GM19463 (cell line): ENCODE data around the gene FNBP1L.

ENCODE experiments used
- ATAC-seq: cut with Tn5 transposase; IDR thresholded peaks from one replicate; pipeline ENCODE4 v1.9.1; 2021; ENCODE audit warnings: mild to moderate bottlenecking, moderate library complexity; ENCODE audit not compliant: unreplicated experiment

FNBP1L gene

DNA sequence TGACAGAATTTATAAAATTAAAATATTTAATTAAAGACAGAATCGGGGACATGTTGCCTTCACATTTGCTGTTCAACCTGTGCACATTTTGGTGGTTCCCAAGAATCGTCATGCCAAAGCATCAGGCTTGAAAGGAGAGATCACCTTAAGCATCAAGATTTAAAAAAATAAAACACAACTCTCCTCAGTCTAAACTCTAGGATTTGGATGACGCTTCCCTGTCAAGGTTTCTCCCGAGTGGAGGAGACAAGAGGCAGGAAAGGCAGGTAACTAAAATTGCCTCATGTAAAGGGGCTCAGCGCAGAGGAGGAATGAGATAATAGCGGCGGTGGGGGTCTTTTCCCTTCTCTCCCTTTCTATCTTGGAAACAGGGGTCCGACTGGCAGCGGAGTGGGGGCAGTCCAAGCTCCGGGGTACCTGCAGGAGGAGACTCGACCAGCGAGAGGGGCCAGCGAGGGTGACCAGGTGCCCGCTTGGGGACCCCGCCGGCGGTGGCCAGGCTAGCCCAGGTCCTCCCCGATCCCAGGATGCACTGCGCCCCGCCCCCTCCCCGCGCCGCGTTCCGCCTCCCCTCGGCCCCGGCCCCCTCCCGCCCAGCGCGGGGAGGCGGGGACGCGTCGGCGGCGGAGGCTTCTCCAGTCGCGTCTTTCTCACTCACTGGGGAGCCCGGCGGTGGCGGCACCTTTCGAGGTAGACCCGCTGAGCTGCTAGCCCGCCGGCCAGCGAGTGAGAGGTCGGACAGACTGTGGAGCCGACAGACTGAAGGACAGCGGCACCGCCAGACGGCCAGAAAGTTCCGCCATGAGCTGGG is at the start of gene FNBP1L:
Gene FNBP1L (plus strand): TSS at position 638 of the 811 bp plus-strand sequence. CDS start 164 bp downstream, at position 802.
- ATAC-seq, result no peak

DNA sequence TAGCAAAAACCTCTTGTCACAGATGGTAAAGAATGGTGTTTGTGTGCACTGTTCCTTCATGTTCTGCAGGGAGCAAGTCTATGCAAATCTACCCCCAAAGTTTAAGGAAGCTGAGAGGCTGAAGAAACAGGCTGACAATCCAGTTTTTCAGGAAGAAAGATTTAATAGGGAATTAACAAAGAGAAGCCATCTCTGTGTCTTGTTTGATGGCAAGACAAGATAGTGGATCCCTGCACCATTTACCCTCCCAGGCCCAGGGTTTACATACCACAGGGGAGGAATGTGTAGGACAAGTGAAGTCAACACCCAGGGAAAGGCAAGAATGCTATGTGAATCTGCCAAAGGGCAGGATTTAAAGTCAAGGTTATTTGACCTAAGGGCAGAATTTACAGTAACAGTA is 48.1 kb upstream of the FNBP1L start:
- no peak for ATAC-seq

DNA sequence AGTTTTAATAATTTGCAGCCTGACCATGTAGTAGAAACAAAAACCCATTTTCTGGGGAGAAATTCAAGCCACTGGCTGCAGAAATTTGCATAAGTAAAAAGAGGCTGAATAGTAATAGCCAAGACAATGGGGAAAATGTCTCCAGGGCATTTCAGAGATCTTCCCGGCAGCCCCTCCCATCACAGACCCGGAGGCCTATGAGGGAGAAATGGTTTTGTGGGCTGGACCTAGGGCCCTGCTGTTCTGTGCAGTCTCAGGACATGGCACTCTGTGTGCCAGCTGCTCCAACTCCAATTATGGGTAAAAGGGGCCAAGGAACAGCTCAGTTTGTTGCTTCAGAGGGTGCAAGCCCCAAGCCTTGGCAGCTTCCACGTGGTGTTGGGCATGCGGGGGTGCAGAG is 39.7 kb upstream of the FNBP1L start:
- no peak for ATAC-seq

DNA sequence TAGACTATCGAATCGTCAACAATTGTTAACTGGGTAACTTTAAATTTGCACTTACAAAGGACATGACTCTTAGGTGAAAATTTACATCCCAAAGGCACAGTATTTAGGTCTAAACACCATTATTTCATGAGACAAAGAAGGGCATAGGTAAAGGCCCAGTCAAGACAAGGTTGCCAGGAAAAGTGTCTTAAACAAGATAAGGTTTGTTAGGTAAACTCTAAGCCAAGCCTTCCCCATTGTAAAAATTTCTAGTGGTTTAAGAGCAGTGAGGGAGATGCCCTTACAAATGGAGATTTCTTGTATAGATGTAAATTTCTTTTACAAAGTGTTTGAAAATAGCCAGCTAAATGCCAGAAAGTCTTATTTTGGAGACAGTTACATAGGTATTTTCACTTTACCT is 36.9 kb upstream of the FNBP1L start:
- no peak for ATAC-seq

DNA sequence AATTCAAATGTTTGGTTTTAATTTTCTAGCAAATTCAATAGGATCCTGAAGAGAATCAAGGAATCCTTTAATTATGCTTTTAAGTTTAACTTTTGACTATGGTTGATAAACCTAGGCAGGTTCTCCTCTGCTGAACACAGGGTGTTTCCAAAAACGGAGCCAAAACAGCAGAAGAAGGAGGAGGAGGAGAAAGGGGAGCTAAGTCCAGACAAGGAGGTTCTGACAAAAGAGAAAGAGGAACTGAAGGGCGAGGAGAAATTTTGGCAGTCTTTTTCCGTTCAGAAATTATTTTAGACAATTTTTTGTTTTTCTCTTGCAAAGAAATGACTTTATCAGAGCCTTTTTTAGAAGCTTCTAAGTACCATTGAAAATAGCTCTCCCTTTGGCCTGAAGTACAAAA is 33.2 kb upstream of the FNBP1L start:
- ATAC-seq, result no peak

DNA sequence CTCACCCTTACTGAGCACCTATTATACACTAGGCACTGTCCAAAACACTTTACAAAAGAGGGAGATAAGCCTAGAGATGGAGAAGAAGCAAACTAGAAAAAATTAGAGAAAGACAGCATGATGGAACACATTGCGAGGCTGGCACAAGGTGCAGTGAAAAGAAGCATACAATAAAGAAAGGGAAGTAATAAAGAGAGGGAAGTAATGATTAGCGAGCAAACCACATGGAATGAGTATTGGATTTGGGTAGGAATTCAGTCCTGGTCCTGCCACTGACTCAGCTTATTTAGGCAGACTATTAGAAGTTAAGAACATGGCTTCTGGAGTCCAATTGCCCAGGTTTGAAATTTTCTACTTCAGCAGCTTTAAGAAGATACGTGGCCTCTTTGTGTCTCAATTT is 32.6 kb upstream of the FNBP1L start:
- no peak for ATAC-seq

DNA sequence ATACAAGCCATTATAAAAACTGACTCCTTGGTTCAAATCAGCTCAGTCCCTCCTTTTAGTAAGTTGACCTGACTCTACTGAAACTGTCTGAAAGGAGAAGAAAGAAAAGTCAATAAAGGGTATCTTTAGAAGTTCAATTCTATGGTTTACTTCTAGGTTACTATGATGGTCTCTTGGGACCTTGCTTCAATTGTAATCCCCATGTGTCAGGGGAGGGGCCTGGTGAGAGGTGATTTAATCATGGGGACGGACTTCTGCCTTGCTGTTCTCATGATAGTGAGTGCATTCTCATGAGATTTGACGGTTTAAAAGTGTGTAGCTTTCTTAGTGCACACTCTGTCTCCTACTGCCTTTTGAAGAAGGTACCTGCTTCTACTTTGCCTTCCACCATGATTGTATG is 31.7 kb upstream of the FNBP1L start:
- ATAC-seq, result no peak

DNA sequence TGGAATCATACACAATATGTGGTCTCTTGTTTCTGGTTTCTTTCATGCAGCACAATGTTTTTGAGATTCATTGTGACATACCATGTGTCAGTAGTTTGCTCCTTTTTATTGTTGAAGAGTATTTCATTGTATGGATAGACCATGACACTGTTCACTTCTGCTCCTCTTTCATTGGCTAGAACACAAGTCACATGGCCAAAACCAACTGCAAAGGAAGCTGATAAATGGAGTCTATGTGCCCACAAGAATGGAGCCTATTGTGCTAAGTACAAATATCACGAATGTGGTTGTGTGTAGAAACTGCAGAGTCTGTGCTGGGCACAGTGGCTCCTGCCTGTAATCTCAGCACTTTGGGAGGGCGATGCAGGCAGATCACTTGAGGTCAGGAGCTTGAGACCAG is 28.6 kb upstream of the FNBP1L start:
- no peak for ATAC-seq

DNA sequence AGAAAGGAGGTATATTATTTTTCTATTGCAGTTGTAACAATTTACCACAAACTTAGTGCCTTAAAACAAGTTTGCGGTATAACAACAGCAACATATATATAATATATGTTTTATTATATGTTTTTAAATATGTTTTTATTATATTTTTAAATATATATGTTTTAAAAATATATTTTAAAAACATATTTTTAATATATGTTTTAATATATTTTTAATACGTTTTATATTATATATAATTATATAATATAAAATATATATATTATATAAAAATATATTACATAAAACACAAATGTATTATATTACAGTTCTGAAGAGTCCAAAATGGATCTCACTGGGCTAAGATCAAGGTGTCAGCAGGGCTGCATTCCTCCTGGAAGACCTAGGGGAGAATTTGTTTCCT is 27.5 kb upstream of the FNBP1L start:
- ATAC-seq, result no peak

DNA sequence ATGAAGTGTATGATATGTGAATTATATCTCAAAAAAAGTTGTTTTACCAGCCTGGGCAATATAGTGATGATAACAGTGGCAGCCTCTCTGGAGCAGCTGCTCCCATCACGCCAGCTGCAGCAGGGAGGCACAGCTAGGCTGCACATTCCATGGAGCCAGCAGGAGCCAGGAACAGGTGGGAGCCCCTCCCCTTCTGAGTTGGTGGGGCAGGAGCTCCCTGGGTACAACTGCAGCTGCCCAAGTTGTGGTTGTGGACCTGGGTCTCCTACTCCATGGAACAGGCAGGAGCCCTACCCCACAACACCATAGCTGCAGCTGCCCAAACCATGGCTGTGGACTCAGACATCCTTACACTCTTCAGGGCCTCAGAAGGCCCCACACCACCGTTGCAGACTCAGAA is 21.7 kb upstream of the FNBP1L start:
- no peak for ATAC-seq

DNA sequence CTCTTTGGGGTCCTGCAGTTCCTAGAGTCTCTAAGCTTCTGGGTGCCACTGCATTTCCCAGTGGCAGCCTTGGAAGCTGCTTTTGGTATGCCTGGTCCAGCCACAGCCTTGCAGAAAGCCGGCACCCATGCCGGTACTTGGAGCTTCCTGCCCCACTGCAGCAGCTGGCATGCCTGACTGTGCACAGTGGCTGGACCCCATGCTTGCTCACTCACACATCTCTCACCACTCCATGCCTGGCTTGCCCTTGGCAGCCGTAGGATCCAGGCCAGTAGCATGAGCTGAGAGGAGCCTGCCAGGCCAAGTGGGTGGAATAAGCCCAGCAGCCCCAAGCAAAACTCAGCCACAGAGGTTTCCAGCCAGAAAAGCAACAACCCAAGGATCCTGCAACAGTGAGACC is 20.3 kb upstream of the FNBP1L start:
- ATAC-seq, result no peak

DNA sequence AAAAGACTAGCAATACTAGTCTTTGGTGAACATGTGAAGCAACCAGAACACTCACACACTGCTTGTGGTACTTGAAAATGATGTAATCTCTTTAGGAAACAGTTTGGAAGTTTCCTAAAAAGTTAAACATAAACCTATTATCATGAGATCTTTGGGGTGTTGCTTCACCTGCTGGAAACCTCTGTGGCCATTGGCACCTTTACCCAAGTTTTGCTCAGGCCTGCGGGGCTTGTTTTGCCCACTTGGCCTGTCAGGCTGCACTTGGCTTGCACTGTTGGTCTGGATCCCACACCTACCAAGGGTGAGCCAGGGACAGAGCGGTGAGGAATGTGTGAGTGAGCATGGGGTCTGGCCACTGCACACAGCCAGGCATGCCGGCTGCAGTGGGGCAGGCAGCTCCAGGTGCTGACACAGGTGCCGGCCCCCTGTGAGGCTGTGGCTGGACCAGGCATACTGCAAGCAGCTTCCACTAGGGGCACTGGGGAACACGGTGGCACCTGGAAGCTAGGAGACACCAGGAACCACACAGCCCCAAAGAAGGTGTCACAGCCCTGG is 14.4 kb upstream of the FNBP1L start:
- ATAC-seq, result no peak

DNA sequence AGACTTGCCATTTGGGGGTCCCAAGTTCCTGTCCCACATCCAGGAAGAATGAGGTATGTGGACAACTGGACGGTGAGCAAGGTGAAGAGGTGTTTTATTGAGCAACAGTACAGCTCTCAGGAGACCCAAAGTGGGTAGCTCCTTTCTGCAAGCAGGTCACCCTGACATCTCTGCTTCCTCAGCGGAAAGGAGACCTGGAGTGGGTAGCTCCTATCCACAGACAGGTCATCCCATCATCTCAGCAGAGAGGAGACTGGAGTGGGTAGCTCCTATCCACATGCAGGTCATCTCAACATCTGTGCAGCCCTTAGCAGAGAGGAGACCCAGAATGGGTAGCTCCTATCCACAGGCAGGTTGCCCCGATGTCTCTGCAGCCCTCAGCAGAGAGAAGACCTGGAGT is 13.8 kb upstream of the FNBP1L start:
- no peak for ATAC-seq

DNA sequence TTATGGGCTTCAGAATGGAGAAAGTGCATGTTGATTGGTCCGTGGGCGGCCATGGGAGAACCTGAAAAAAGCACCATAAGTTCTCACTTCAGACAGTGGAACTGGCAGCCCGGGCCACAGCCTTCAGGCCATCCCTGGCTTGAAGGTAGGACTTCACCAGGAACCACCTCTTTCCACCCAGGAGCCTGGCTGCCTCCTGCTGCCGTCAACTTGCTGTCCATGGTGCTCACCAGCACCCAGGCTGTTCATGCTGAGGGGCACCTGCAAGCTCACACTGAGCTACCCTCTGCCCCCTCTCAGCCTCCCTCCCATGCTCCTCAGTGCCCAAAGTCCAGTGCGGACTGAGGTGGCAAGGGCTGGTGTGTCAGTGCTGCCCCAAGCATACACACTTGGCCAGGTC is 12.9 kb upstream of the FNBP1L start:
- no peak for ATAC-seq

DNA sequence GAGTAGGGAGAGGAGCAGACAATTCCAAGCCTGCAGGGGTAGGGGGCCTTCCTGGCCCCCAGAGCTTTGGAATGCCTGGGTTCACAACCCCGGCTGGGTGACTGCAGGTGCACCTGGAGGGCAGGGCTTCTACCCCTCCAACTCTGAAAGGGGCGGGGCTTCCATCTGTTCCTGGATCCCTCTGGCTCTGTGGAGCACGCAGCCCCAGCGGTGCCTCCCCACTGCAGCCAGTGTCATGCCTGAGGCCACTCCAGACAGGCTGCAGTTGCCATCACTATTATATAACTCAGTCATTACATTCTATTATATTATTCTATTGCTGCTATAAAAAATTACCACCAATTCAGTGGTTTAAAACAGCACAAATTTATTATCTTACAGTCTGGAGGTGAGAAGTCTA is 12.5 kb upstream of the FNBP1L start:
- ATAC-seq, result no peak

DNA sequence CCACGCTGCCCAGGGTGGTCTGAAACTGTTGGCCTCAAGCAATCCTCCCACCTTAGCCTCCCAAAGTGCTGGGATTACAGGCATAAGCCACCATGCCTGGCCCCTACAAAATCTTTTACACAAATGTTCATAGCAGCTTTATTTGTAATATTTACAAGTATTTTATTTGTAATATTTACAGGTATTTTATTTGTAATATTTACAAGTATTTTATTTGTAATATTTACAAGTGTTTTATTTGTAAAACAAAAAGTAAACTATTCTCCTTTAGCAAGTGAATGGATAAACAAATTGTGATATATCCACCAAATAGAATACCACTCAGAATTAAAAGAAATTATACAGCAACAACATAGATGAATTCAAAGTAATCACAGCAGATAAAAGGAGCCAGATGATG is 11.4 kb upstream of the FNBP1L start:
- ATAC-seq, result no peak

DNA sequence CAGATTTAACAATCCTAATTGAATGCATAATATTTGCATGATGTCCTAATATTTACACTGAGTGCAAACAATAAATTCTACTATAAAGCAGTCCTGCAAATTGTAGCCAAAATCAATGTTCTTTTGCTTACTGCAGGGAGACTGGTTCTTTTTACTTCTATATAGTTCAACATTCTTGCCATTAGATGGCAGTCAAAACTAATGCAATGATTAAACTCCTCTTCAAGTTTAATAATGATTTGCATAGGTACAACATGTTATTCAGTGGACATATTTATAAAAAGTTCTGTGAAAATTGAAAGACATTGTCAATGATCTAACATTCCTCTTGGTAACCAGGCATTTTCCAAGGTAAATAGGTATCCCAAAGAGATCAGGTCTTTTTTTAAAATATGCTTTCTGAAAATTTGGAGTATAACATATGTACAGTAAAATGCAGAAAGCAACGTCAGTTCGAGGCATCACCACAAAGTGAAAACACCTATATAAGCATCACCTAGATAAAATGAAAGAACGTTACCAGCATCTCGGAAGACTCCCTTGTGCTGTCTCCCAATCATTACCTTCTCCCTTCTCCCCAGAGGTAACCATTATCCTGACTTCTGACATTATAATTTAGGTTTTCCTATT is 9.8 kb upstream of the FNBP1L start:
- ATAC-seq, result no peak

DNA sequence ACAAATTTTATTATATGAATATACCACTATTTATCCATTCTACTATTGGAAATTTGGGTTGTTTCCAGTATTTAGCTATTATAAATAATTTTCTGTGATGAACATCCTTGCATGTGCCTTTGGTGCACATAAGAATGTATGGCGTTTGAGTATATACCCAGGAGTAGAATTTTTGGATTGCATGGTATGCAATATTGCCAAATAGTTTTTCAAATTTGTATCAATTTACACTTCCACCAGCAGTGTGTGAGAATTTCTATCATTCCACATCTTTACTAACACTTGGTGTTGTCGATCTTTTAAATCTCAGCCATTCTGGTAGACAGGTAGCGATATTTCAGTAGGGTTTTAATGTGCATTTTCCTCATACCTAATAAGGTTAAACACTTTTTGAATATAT is 9.2 kb upstream of the FNBP1L start:
- no peak for ATAC-seq

DNA sequence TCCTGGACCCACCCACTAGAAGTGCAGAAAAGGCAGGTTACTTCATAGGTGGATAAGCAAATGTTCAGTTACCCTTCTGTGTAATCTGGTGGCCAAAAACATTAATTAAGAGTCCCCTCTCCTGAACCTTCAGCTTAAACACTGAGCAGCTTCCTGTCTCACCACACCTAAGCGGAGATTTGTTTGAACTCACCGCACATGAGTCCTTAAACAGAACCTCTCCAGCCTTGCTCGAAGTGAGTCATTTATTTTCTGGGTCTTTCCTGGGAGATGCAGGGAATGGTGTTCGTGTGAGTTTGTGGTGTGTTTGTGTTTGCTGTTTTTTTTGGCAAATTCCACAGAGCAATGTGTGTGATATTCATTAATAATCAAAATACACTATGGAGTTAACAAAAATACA is 7.6 kb upstream of the FNBP1L start:
- no peak for ATAC-seq

DNA sequence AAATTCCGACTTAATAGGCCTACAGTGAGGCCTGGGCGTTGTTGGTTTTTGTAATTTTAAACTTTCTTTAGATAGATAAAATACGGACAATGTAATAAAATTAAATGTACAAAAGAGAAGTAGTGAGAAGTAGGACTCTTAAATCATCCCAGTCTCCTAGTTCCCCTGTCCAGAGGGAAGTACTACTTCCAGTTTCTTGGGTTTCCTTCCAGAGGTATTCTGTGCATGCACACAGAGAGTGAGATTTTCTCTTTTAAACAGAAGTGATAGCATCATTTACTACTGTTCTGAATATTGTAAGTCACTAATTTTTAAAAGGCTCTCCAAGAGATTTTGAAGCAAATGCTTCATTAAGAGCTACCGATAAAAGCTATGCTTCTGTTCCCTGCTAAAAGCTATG is 7.2 kb upstream of the FNBP1L start:
- no peak for ATAC-seq

DNA sequence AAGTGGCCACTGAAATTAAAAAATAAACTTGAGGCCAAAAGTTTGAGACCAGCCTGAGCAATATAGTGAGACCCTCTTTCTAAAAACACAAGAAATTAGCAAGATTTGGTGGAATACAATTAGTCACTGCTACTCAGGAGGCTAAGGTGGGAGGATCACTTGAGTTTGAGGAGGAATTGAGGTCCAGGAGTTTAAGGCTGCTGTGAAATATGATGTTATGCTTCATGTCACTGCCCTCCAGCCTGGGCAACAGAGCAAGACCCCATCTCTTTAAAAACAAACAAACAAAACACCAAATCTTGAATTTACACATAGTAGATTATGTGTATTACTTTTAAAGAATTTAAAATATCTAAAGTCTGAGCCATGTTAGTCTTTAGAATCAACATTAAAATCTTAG is 6.3 kb upstream of the FNBP1L start:
- ATAC-seq, result no peak

DNA sequence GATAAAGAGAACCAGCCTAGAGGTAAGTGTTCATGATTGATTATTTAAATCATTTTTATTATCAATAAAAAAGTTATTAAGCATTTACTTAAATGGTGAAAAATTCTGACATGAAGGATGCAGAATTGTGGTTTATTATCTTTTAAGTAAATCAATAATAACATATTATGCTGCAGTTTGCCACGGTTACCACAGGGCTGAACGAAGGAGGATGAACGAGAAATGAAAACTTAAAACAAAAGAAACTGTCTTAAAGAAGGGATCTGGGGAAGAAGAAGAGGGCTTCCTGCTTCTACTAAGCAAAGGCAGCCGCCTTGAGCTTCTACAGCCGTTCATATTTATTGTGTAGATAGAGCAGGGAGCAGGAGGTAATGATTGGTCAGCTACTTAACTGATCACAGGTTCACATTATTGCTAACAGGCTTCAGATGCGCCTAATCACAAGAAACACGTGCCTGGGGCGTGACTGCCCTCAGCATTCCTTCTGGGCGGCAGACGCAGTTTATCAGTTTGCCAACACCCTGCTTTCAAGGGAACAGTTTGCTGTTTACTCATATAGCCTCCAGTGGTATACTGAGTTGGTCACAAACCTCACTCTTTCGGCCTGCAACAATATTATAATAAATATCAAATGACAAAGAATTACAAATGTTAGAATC is 5.8 kb upstream of the FNBP1L start:
- ATAC-seq, result no peak
